Astrocyte of the cerebellum (primary cell): ENCODE data around the gene GRID1.

Experiments
- DNase-seq: peaks from one replicate; pipeline ENCODE4 v3.0.0-alpha.2; 2011; ENCODE audit warnings: low read depth
- H3K4me3 ChIP-seq: 2 replicates; pipeline ENCODE4 v1.5.1; 2011; ENCODE audit warnings: mild to moderate bottlenecking, low read depth, low read length, moderate library complexity
- in situ Hi-C: cut with HindIII; loops from 2 replicates; pipeline ENCODE4 v1.10.0; 2017; ENCODE audit warnings: low sequenced_read_pairs
- TF ChIP-seq, protein P1 (sequence below): IDR thresholded peaks from 2 replicates; pipeline ENCODE4 v1.5.1; 2012; ENCODE audit warnings: low read length, low read depth, moderate library complexity, mild to moderate bottlenecking; ENCODE audit errors: missing control alignments

GRID1 gene

DNA sequence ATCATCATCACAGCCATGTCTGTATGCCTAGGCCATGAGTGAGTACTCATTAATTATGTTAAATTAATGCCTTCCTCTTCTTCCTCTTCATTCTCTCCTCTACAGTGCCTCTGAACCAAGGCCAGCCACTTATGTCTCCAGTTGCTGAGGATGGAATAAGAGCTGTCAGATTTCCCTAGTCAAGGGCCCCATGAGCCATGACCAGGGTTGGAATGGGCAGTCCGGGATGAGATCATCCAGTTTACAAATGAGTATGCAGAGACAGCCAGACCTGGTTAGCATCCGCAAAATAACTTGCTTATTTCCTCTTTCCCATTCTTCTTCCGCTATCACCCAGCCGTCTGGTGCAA, 342.7 kb downstream of the GRID1 start:
- in situ Hi-C loops, result no loop called here
- no peak overlapping the region for H3K4me3 ChIP-seq
- TF ChIP-seq, protein P1, sequence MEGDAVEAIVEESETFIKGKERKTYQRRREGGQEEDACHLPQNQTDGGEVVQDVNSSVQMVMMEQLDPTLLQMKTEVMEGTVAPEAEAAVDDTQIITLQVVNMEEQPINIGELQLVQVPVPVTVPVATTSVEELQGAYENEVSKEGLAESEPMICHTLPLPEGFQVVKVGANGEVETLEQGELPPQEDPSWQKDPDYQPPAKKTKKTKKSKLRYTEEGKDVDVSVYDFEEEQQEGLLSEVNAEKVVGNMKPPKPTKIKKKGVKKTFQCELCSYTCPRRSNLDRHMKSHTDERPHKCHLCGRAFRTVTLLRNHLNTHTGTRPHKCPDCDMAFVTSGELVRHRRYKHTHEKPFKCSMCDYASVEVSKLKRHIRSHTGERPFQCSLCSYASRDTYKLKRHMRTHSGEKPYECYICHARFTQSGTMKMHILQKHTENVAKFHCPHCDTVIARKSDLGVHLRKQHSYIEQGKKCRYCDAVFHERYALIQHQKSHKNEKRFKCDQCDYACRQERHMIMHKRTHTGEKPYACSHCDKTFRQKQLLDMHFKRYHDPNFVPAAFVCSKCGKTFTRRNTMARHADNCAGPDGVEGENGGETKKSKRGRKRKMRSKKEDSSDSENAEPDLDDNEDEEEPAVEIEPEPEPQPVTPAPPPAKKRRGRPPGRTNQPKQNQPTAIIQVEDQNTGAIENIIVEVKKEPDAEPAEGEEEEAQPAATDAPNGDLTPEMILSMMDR, result no peak
- no peak for DNase-seq

DNA sequence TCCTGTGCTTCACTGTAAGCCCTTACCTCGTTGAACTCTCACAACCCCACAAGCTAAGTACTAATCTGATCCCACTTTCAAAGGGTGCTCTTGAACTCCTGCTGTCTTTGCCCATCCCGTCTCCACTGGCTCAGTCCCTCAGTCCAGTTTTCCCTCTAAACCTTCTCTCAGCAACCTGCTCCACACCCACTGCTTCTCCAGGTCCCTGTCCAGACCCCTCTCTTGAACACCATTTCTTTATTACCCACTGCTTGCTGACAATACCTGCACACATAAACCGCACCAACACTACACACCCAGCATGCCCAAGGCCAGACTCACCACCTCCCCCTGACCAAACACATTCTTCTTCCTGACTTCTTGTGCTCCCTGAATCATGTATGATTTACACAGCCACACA, 343.3 kb downstream of the GRID1 start:
- in situ Hi-C loops, result no loop called here
- TF ChIP-seq, protein P1, result no peak
- no peak for DNase-seq
- no peak overlapping the region for H3K4me3 ChIP-seq

DNA sequence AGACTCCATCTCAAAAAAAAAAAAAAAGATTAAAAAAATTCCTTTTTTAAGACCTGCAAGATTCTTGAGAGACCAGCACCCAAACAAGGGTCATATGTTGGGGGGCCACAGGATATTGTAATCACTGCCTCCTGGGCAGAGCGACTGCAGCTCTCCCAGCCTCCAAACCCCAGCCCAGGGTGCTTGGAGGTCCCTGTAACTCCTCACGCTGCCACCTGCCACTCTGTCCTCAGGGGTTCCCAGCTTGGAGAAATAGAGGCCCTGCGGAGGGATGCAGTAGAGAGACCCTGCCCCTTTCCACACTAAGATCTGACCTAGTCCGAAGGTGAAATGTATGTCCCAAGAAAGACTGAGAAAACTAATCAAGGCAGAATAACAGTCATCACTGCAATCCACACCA, 343.7 kb downstream of the GRID1 start:
- in situ Hi-C loops, result no loop called here
- no peak overlapping the region for H3K4me3 ChIP-seq
- TF ChIP-seq, protein P1, result no peak
- DNase-seq, result no peak

DNA sequence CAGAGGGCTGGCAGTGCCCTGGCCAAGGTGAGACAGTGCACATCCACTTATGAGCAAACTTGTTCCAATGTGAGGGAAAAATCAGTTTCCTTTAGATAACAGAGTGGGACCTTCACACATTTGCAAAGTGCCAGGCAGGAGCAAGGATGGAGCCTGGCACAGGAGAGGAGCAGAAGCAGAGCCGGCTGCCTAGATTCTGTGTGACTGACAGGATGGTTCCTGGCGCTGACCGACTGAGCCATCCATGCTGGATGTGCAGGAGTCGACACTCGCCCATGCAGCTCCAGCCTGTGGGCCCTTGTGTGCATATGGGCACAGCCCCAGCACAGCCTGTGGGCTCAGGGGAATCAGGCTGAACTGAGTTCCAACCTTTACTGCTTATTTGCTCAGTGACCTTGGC, 346.5 kb downstream of the GRID1 start:
- no peak for DNase-seq
- H3K4me3 ChIP-seq, result no peak overlapping the region
- TF ChIP-seq, protein P1, result no peak
- in situ Hi-C loops, result no loop called here

DNA sequence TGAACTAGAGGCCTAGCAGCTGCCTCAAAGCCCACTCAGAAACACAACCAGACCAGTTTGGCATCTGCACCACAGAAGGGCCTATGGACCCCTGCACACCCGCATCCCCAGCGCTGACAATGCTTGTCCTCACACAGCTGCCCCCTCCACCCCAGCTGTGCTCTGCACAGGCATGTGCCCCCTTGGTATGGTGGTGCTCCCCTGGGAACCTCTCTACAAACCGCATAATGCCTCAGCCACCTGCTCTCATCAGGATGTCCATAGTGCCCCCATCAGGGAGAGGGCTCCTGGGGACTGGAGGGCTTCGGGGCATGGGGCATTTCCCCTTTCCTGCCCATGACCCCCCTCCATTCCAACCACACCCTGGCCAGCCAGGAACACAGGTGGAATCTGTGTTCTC, 347.5 kb downstream of the GRID1 start:
- in situ Hi-C loops, result no loop called here
- H3K4me3 ChIP-seq, result no peak overlapping the region
- no peak for DNase-seq
- TF ChIP-seq, protein P1, result no peak

DNA sequence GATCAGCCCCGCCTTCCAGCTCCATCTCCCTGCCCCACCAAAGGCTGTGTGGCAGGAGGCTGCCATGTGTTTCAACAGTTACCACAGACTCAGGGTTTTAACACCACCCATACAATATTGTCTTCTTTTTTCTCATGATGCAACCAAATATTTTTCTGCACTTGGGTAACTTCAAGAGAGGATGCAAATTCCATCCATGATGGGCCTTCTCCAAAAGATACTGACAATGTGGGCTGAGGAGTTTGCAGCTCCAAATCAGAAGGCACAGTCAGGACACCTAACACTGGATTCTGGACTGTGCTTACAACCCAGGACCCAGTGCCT, 347.9 kb downstream of the GRID1 start:
- no peak for DNase-seq
- TF ChIP-seq, protein P1, result no peak
- H3K4me3 ChIP-seq, result no peak overlapping the region
- in situ Hi-C loops, result no loop called here

DNA sequence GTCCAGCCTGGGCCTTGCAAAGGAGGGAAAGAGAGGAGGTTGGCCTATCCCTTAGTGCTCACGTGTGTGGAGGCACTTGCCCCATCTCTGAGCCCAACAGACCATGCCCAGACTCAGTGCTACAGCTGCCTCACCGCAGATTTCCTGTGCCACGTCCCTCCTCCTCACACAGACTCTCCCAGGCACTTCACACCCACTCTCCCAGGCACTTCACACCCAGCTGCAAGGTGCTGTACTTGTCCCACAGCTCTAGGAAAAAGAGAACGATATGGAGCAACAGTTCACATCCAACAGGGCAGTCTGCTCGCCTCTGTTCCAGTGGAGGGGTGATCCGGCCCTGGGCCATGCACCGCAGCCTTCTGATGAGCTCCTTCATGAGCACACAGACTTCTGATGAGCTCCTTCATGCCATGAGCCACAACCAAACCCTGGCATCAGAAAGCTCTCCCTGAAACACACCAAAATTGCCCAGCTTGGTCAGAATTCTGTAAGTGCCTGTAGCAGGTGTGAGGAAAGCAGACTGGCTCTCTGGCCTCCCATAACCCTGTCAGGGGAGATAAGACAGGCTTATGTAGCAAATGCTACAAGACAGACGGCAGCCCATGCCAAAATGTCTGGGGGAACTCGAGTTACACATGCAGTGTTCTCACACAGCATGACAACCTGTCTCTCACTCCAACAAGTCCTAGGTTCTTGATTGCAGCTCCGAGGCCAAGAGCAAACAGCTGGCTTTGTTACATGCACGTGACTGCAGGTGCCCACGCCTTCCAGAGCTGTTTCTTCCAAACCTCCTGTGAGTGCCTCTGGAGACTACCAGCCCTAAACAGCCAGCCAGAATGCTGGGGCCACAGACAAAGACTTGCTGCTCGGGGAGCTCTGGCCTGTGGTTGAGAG, 348.5 kb downstream of the GRID1 start:
- no peak for DNase-seq
- TF ChIP-seq, protein P1, result no peak
- H3K4me3 ChIP-seq, result no peak overlapping the region
- in situ Hi-C loops, result no loop called here
